ENCODE measurements around the gene CDC42SE1. TPM values are rescaled to one million over a fixed set of nuclear protein-coding genes. Genes with fewer than 3 reads are reported as not detected.
A peak's percentile ranks its signal among the peaks of the same experiment; 100 is the strongest.

Gene CDC42SE1
- total and polyA plus RNA-seq, 9 of the 15 experiments (the other 6 are each of a cell fraction or from before 2014, with no cell fraction given) = 78.1 to 189 (median 114) TPM

- TF ChIP-seq SMARCB1 (IDR thresholded peaks at IDR 0.05; ENCODE audit: insufficient read length, low read depth) = no peak
- TF ChIP-seq MTA3 (IDR thresholded peaks at IDR 0.05; ENCODE audit: borderline replicate concordance) = 0 out of 2 replicates have a peak, but pooled peaks have one; percentile 21
- peak; percentile 65 for TF ChIP-seq ZEB2 (IDR thresholded peaks at IDR 0.05)
- TF ChIP-seq JUN (IDR thresholded peaks at IDR 0.05; ENCODE audit: borderline replicate concordance, low read depth, low read length) = peak; percentile 98
- peak; percentile 96; the same call in 1 of the 2 replicates for TF ChIP-seq JUN (CRISPR knock-in tag; IDR thresholded peaks at IDR 0.05; ENCODE audit: borderline replicate concordance)
- TF ChIP-seq SMARCA4 (IDR thresholded peaks at IDR 0.05) = peak; percentile 72; the same call in 1 of the 2 replicates
- TF ChIP-seq RBBP5 (IDR thresholded peaks at IDR 0.05; ENCODE audit: borderline replicate concordance, insufficient read depth, low read length, poor library complexity, severe bottlenecking) = no peak
- TF ChIP-seq SMARCA5 (IDR thresholded peaks at IDR 0.05) = no peak
- no peak for TF ChIP-seq NR2C2 (CRISPR knock-in tag; IDR thresholded peaks at IDR 0.05)
- TF ChIP-seq NR2C2 (tag; IDR thresholded peaks at IDR 0.05) = peak; percentile 83
- peak; percentile 41 to 50; a peak in 3 of 4 replicates for TF ChIP-seq KDM1A (IDR thresholded peaks at IDR 0.05)
- peak; percentile 85 for TF ChIP-seq NFE2 (IDR thresholded peaks at IDR 0.05; ENCODE audit: low read depth)
- TF ChIP-seq ADNP (tag; IDR thresholded peaks at IDR 0.05) = no peak
- no peak for TF ChIP-seq ZNF764 (CRISPR knock-in tag; IDR thresholded peaks at IDR 0.05; ENCODE audit: low read depth)
- no peak for TF ChIP-seq COPS2 (conservative IDR thresholded peaks at IDR 0.05)
- TF ChIP-seq SAFB (IDR thresholded peaks at IDR 0.05; ENCODE audit: borderline replicate concordance, low read depth, low read length) = no peak
- TF ChIP-seq OTX1 (CRISPR knock-in tag; IDR thresholded peaks at IDR 0.05) = no peak
- TF ChIP-seq KLF10 (CRISPR knock-in tag; IDR thresholded peaks at IDR 0.05) = no peak
- no peak for TF ChIP-seq RNF2 (IDR thresholded peaks at IDR 0.05)
- peak; percentile 38; the same call in 1 of the 2 replicates for TF ChIP-seq ARID1B (IDR thresholded peaks at IDR 0.05)
- TF ChIP-seq GABPB2 (CRISPR knock-in tag; conservative IDR thresholded peaks at IDR 0.05) = no peak
- TF ChIP-seq, protein P1, sequence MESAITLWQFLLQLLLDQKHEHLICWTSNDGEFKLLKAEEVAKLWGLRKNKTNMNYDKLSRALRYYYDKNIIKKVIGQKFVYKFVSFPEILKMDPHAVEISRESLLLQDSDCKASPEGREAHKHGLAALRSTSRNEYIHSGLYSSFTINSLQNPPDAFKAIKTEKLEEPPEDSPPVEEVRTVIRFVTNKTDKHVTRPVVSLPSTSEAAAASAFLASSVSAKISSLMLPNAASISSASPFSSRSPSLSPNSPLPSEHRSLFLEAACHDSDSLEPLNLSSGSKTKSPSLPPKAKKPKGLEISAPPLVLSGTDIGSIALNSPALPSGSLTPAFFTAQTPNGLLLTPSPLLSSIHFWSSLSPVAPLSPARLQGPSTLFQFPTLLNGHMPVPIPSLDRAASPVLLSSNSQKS (CRISPR knock-in tag; IDR thresholded peaks at IDR 0.05) = no peak
- TF ChIP-seq EWSR1 (IDR thresholded peaks at IDR 0.05; ENCODE audit: borderline replicate concordance, low read depth, partially characterized antibody) = no peak
- TF ChIP-seq, protein P2, sequence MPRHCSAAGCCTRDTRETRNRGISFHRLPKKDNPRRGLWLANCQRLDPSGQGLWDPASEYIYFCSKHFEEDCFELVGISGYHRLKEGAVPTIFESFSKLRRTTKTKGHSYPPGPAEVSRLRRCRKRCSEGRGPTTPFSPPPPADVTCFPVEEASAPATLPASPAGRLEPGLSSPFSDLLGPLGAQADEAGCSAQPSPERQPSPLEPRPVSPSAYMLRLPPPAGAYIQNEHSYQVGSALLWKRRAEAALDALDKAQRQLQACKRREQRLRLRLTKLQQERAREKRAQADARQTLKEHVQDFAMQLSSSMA (CRISPR knock-in tag; IDR thresholded peaks at IDR 0.05) = no peak
- no peak for TF ChIP-seq ZNF124 (CRISPR knock-in tag; IDR thresholded peaks at IDR 0.05)
- TF ChIP-seq RNF219 (CRISPR knock-in tag; IDR thresholded peaks at IDR 0.05) = no peak
- TF ChIP-seq CEBPG (CRISPR knock-in tag; IDR thresholded peaks at IDR 0.05) = peak; percentile 88
- TF ChIP-seq CEBPG (tag; conservative IDR thresholded peaks at IDR 0.05 in 1 of 2, IDR thresholded peaks at IDR 0.05 in 1 of 2) = peak; percentile 63 to 65; a peak in 2 of 4 replicates
- peak; percentile 60 for TF ChIP-seq EP300 (IDR thresholded peaks at IDR 0.05; ENCODE audit: low read length)
Measured at GRCh38 chr1:151062741-151063371, 3.4 kb upstream of the CDC42SE1 start (continued).

Data from K562 (cell line).